Measurements from ENCODE around the gene TCN1.

The TCN1 gene

GRCh38 chr11:59877325-59877724, 11.0 kb upstream of the TCN1 start:
- TF ChIP-seq CTCF (IDR thresholded peaks at IDR 0.05; ENCODE audit: low read depth, low read length, missing control alignments): no peak
- H3K4me3 ChIP-seq (replicated peaks; ENCODE audit: low read depth, low read length): no peak overlapping the region
- DNase-seq (ENCODE audit: extremely low read depth, low read depth): no peak

GRCh38 chr11:59875856-59876519, 9.7 kb upstream of the TCN1 start:
- H3K4me3 ChIP-seq (replicated peaks; ENCODE audit: low read depth, low read length): no peak overlapping the region
- no peak for TF ChIP-seq CTCF (IDR thresholded peaks at IDR 0.05; ENCODE audit: low read depth, low read length, missing control alignments)
- no peak for DNase-seq (ENCODE audit: extremely low read depth, low read depth)

- DNase-seq (ENCODE audit: extremely low read depth, low read depth): no peak
- H3K4me3 ChIP-seq (replicated peaks; ENCODE audit: low read depth, low read length): no peak overlapping the region
- no peak for TF ChIP-seq CTCF (IDR thresholded peaks at IDR 0.05; ENCODE audit: low read depth, low read length, missing control alignments)
Observed at GRCh38 chr11:59872076-59872475, 5.8 kb upstream of the TCN1 start.

GRCh38 chr11:59867946-59868345, 1.7 kb upstream of the TCN1 start:
- TF ChIP-seq CTCF (IDR thresholded peaks at IDR 0.05; ENCODE audit: low read depth, low read length, missing control alignments): no peak
- DNase-seq (ENCODE audit: extremely low read depth, low read depth): no peak
- no peak overlapping the region for H3K4me3 ChIP-seq (replicated peaks; ENCODE audit: low read depth, low read length)

- no peak overlapping the region for H3K4me3 ChIP-seq (replicated peaks; ENCODE audit: low read depth, low read length)
- TF ChIP-seq CTCF (IDR thresholded peaks at IDR 0.05; ENCODE audit: low read depth, low read length, missing control alignments): no peak
- DNase-seq (ENCODE audit: extremely low read depth, low read depth): no peak
Observed at GRCh38 chr11:59866836-59867235, 549 bp upstream of the TCN1 start.

- no peak for TF ChIP-seq CTCF (IDR thresholded peaks at IDR 0.05; ENCODE audit: low read depth, low read length, missing control alignments)
- no peak overlapping the region for H3K4me3 ChIP-seq (replicated peaks; ENCODE audit: low read depth, low read length)
- no peak for DNase-seq (ENCODE audit: extremely low read depth, low read depth)
Observed at GRCh38 chr11:59865031-59865430, 1.3 kb downstream of the TCN1 start.

- no peak for DNase-seq (ENCODE audit: extremely low read depth, low read depth)
- H3K4me3 ChIP-seq (replicated peaks; ENCODE audit: low read depth, low read length): no peak overlapping the region
- no peak for TF ChIP-seq CTCF (IDR thresholded peaks at IDR 0.05; ENCODE audit: low read depth, low read length, missing control alignments)
Observed at GRCh38 chr11:59862252-59862651, 4.0 kb downstream of the TCN1 start.

All from HFF-Myc (cell line).